Thoracic aorta (tissue), 2 donors: ENCODE results near the gene CTIF. TPM values are rescaled to one million over a fixed set of nuclear protein-coding genes. Genes with fewer than 3 reads are reported as not detected.

Experiments used
- ATAC-seq: fragments of 150-250 bp; one replicate; pipeline ENCODE4 v1.8.0; 2017; ENCODE audit warnings: low read depth; ENCODE audit not compliant: insufficient number of reproducible peaks, low FRiP score
- DNase-seq: peaks from one replicate; pipeline ENCODE4 v3.0.0-alpha.2; 2020; ENCODE audit warnings: low spot score
- H3K27ac ChIP-seq, 2 donors: fragments of 200-600 bp; sonication (generic); 1 replicate in 1 of 2; 2 replicates in 1 of 2; pipeline ENCODE4 v1.5.1; 2016; ENCODE audit warnings: mild to moderate bottlenecking in 2 of 2, moderate library complexity in 2 of 2
- H3K27me3 ChIP-seq: fragments of 200-600 bp; sonication (generic); replicated peaks from 2 replicates; pipeline ENCODE4 v1.6.0; 2016; ENCODE audit warnings: mild to moderate bottlenecking; ENCODE audit not compliant: insufficient read depth
- H3K36me3 ChIP-seq: fragments of 200-600 bp; sonication (generic); one replicate; pipeline ENCODE4 v1.5.1; 2016
- H3K4me1 ChIP-seq, 2 donors: fragments of 200-600 bp; sonication (generic); 1 replicate in 1 of 2; 2 replicates in 1 of 2; pipeline versions ENCODE4 v1.5.1 to v1.6.0; 2016; ENCODE audit warnings: low read depth in 2 of 2, mild to moderate bottlenecking in 1 of 2; ENCODE audit not compliant: control insufficient read depth in 1 of 2
- H3K4me3 ChIP-seq: fragments of 200-600 bp; sonication (generic); 2 replicates; pipeline ENCODE4 v1.5.1; 2016; ENCODE audit warnings: mild to moderate bottlenecking
- H3K9me3 ChIP-seq: fragments of 200-600 bp; sonication (generic); 2 replicates; pipeline ENCODE4 v1.5.1; 2016
- CTCF ChIP-seq: fragments of 200-600 bp; sonication (generic); IDR thresholded peaks from one replicate; pipeline ENCODE4 v1.5.1; 2019; ENCODE audit warnings: antibody characterized with exemption
- total RNA-seq, 2 donors: library from RNA; depleted of rRNA; stranded (reverse); fragments of >200 nt; gene quantifications; one replicate each; pipeline versions ENCODE4 v1.1.0 to v1.2.3, GENCODE V29; 2016

CTIF gene
- total RNA-seq, 2 donors from 2014 or later = 63.3 to 125 TPM

GRCh38 chr18:48727681-48728080 lies 188.8 kb downstream of the CTIF start:
- TF ChIP-seq CTCF = no peak
- H3K27me3 ChIP-seq = no peaks in the 10 kb centered on the region
- H3K36me3 ChIP-seq = no peaks in the 10 kb centered on the region
- no peaks in the 10 kb centered on the region for H3K9me3 ChIP-seq
- H3K27ac ChIP-seq = peak overlapping the region in 1 of 2 donors; percentile 16
- H3K4me3 ChIP-seq = no peak overlapping the region
- no peak for ATAC-seq
- DNase-seq = no peak
- peaks cover 0 to 22% of the 10 kb centered on the region in 2 donors for H3K4me1 ChIP-seq

GRCh38 chr18:48728204-48728833 lies 189.5 kb downstream of the CTIF start:
- no peaks in the 10 kb centered on the region for H3K27me3 ChIP-seq
- peak overlapping the region in 1 of 2 donors; percentile 16 for H3K27ac ChIP-seq
- DNase-seq = no peak
- ATAC-seq = no peak
- no peak for TF ChIP-seq CTCF
- H3K4me3 ChIP-seq = no peak overlapping the region
- H3K36me3 ChIP-seq = no peaks in the 10 kb centered on the region
- H3K9me3 ChIP-seq = no peaks in the 10 kb centered on the region
- H3K4me1 ChIP-seq = peaks cover 3 to 28% of the 10 kb centered on the region in 2 donors

GRCh38 chr18:48729404-48729803 lies 190.6 kb downstream of the CTIF start:
- Histone ChIP-seq H3K27ac (no peak overlapping the region), H3K4me3 (no peak overlapping the region), H3K4me1 (peaks cover 14 to 39% of the 10 kb centered on the region in 2 donors), H3K27me3 (no peaks in the 10 kb centered on the region), H3K36me3 (no peaks in the 10 kb centered on the region), H3K9me3 (no peaks in the 10 kb centered on the region)
- DNase-seq = no peak
- no peak for ATAC-seq
- no peak for TF ChIP-seq CTCF

- TF ChIP-seq CTCF = no peak
- Histone ChIP-seq H3K4me3 (no peak overlapping the region), H3K27me3 (no peaks in the 10 kb centered on the region), H3K9me3 (no peaks in the 10 kb centered on the region), H3K4me1 (peaks cover 20 to 45% of the 10 kb centered on the region in 2 donors), H3K27ac (no peak overlapping the region), H3K36me3 (no peaks in the 10 kb centered on the region)
- no peak for ATAC-seq
- no peak for DNase-seq
These were observed 191.2 kb downstream of the CTIF start for GRCh38 chr18:48730010-48730409.

GRCh38 chr18:48732767-48733424 lies 194.1 kb downstream of the CTIF start:
- H3K4me3 ChIP-seq = no peak overlapping the region
- H3K27ac ChIP-seq = peak overlapping the region; percentile 57 to 62
- TF ChIP-seq CTCF = no peak
- no peaks in the 10 kb centered on the region for H3K9me3 ChIP-seq
- DNase-seq (no peak), ATAC-seq (no peak)
- H3K27me3 ChIP-seq = no peaks in the 10 kb centered on the region
- no peaks in the 10 kb centered on the region for H3K36me3 ChIP-seq
- peaks cover 22 to 51% of the 10 kb centered on the region in 2 donors for H3K4me1 ChIP-seq
